SK-N-SH (cell line): ENCODE results near the gene HPN.

Experiments used
- CTCF ChIP-seq: fragments of 200-600 bp; sonication (generic); IDR thresholded peaks from 2 replicates; pipeline ENCODE4 v1.6.1; 2017; ENCODE audit warnings: antibody characterized with exemption, mild to moderate bottlenecking, moderate library complexity
- ELF1 ChIP-seq: IDR thresholded peaks from 2 replicates; pipeline ENCODE4 v1.4.0; 2012
- EP300 ChIP-seq, 2 experiments: IDR thresholded peaks; 2 replicates each; pipeline versions ENCODE4 v1.4.0 to v1.6.1; 2012; ENCODE audit warnings: borderline replicate concordance in 1 of 2, low read depth in 1 of 2, low read length in 1 of 2
- EZH2phosphoT487 ChIP-seq: fragments of 200-600 bp; sonication (generic); IDR thresholded peaks from 2 replicates; pipeline ENCODE4 v1.6.1; 2017; ENCODE audit warnings: low read depth, mixed run types, mild to moderate bottlenecking, antibody characterized with exemption, moderate library complexity, borderline replicate concordance
- PBX3 ChIP-seq: IDR thresholded peaks from 2 replicates; pipeline ENCODE4; 2012
- RAD21 ChIP-seq: IDR thresholded peaks from 2 replicates; pipeline ENCODE4 v1.6.1; 2012; ENCODE audit warnings: mild to moderate bottlenecking, low read length
- SIN3A ChIP-seq: IDR thresholded peaks from 2 replicates; pipeline ENCODE4 v1.6.1; 2012; ENCODE audit warnings: low read depth, mild to moderate bottlenecking, low read length, moderate library complexity, borderline replicate concordance
- SMC3 ChIP-seq: IDR thresholded peaks from 2 replicates; pipeline ENCODE4 v1.6.1; 2012; ENCODE audit warnings: low read depth, low read length, improper control_type of control experiment
- TCF12 ChIP-seq: IDR thresholded peaks from 2 replicates; pipeline ENCODE4 v1.4.0; 2012
- USF2 ChIP-seq: fragments of 150-350 bp; IDR thresholded peaks from 2 replicates; pipeline ENCODE4 v1.6.1; 2017; ENCODE audit warnings: antibody characterized with exemption, low read length, low read depth, borderline replicate concordance
- ZBTB33 ChIP-seq: IDR thresholded peaks from 2 replicates; pipeline ENCODE4 v1.4.0; 2012; ENCODE audit warnings: low read depth, borderline replicate concordance

- no peak for TF ChIP-seq RAD21
- no peak for TF ChIP-seq ELF1
- no peak for TF ChIP-seq PBX3
- no peak for TF ChIP-seq CTCF
- TF ChIP-seq TCF12 = no peak
- TF ChIP-seq USF2 = no peak
- no peak for TF ChIP-seq EZH2phosphoT487
- no peak for TF ChIP-seq SMC3
- TF ChIP-seq EP300 (IDR thresholded peaks at IDR 0.05; ENCODE audit: borderline replicate concordance in 1 of 2, low read depth in 1 of 2, low read length in 1 of 2) = no peak
- TF ChIP-seq ZBTB33 = no peak
- TF ChIP-seq SIN3A = no peak
Observed at GRCh38 chr19:35005256-35005977, 36.1 kb upstream of the HPN start.
